Lower leg skin (tissue), 3 donors: ENCODE measurements around the gene NCKAP5.

ENCODE experiments used
- CTCF ChIP-seq, 3 donors: fragments of 450-650 bp; IDR thresholded peaks; one replicate each; pipeline ENCODE4 v1.5.1; 2016; ENCODE audit warnings: antibody characterized with exemption in 3 of 3, mild to moderate bottlenecking in 3 of 3, moderate library complexity in 2 of 3
- POLR2A ChIP-seq, 2 donors: fragments of 450-650 bp; IDR thresholded peaks; one replicate each; pipeline ENCODE4 v1.6.1; 2016 to 2017; ENCODE audit warnings: antibody characterized with exemption in 2 of 2, mild to moderate bottlenecking in 1 of 2, moderate library complexity in 1 of 2

GRCh38 chr2:132715386-132716351 is 852.6 kb downstream of the NCKAP5 start:
- no peak for TF ChIP-seq CTCF (IDR thresholded peaks at IDR 0.05)
- TF ChIP-seq POLR2A (IDR thresholded peaks at IDR 0.05) = no peak
